ENCODE results near the gene RBM25. TPM values are rescaled to one million over a fixed set of nuclear protein-coding genes. Genes with fewer than 3 reads are reported as not detected.
A peak's percentile ranks its signal among the peaks of the same experiment; 100 is the strongest.

The RBM25 gene
- total and polyA plus RNA-seq, 12 donors = 14.7 to 95.4 (median 48.7) TPM

GRCh38 chr14:73143617-73144016 lies 85.3 kb downstream of the RBM25 start:
- no peak for DNase-seq
- Histone ChIP-seq H3K9me3 (replicated peaks in 1 of 3) (no peaks in the 10 kb centered on the region), H3K27ac (peak overlapping the region in 2 of 5 donors; percentile 38 to 47), H3K36me3 (replicated peaks in 1 of 2) (peaks cover 0 to 8% of the 10 kb centered on the region in 2 donors), H3K4me3 (no peak overlapping the region), H3K27me3 (no peaks in the 10 kb centered on the region), H3K4me1 (replicated peaks in 1 of 2) (peaks cover 0 to 31% of the 10 kb centered on the region in 2 donors)
- 72 to 77% (median 75%) methylated on average over 3 of the region's 3 CpGs for WGBS, 4 donors
- TF ChIP-seq POLR2A (IDR thresholded peaks at IDR 0.05) = no peak
- no peak for TF ChIP-seq CTCF (IDR thresholded peaks at IDR 0.05)
- intact Hi-C loops (cut with DNase I) = no loop called here

- Histone ChIP-seq H3K9me3 (replicated peaks in 1 of 3) (no peaks in the 10 kb centered on the region), H3K4me3 (no peak overlapping the region), H3K27me3 (no peaks in the 10 kb centered on the region), H3K27ac (no peak overlapping the region), H3K4me1 (replicated peaks in 1 of 2) (peaks cover 0 to 31% of the 10 kb centered on the region in 2 donors), H3K36me3 (replicated peaks in 1 of 2) (peaks cover 0 to 8% of the 10 kb centered on the region in 2 donors)
- TF ChIP-seq CTCF (IDR thresholded peaks at IDR 0.05) = no peak
- TF ChIP-seq POLR2A (IDR thresholded peaks at IDR 0.05) = no peak
- intact Hi-C loops (cut with DNase I) = no loop called here
- 93 to 98% (median 97%) methylated on average over 3 of the region's 3 CpGs for WGBS, 4 donors
- no peak for DNase-seq
These were observed 87.0 kb downstream of the RBM25 start for GRCh38 chr14:73145371-73145770.

- Histone ChIP-seq H3K4me3 (no peak overlapping the region), H3K9me3 (replicated peaks in 1 of 3) (no peaks in the 10 kb centered on the region), H3K36me3 (replicated peaks in 1 of 2) (peaks cover 0 to 11% of the 10 kb centered on the region in 2 donors), H3K4me1 (replicated peaks in 1 of 2) (peaks cover 0 to 24% of the 10 kb centered on the region in 2 donors), H3K27me3 (no peaks in the 10 kb centered on the region), H3K27ac (no peak overlapping the region)
- intact Hi-C loops (cut with DNase I) = no loop called here
- no peak for DNase-seq
- TF ChIP-seq POLR2A (IDR thresholded peaks at IDR 0.05) (no peak), CTCF (IDR thresholded peaks at IDR 0.05) (no peak)
- WGBS, 4 donors = 79 to 89% (median 85%) methylated on average over 3 of the region's 3 CpGs
These were observed 87.8 kb downstream of the RBM25 start for GRCh38 chr14:73146111-73146510.

GRCh38 chr14:73149753-73150152 lies 91.4 kb downstream of the RBM25 start:
- DNase-seq = no peak
- intact Hi-C loops (cut with DNase I) = no loop called here
- no peaks in the 10 kb centered on the region for H3K9me3 ChIP-seq (replicated peaks in 1 of 3)
- no peaks in the 10 kb centered on the region for H3K27me3 ChIP-seq
- H3K36me3 ChIP-seq (replicated peaks in 1 of 2) = peaks cover 0 to 24% of the 10 kb centered on the region in 2 donors
- no peak overlapping the region for H3K27ac ChIP-seq
- TF ChIP-seq POLR2A (IDR thresholded peaks at IDR 0.05) = no peak
- TF ChIP-seq CTCF (IDR thresholded peaks at IDR 0.05) = no peak
- WGBS, 4 donors = 73 to 95% (median 93%) methylated on average over 2 of the region's 2 CpGs
- peaks cover 0 to 5% of the 10 kb centered on the region in 2 donors for H3K4me1 ChIP-seq (replicated peaks in 1 of 2)
- no peak overlapping the region for H3K4me3 ChIP-seq

Data from adrenal gland (tissue), 12 donors.